Gastrocnemius medialis (tissue), 4 donors: ENCODE results near the gene PLXDC2. TPM values are rescaled to one million over a fixed set of nuclear protein-coding genes. Genes with fewer than 3 reads are reported as not detected.

Experiments
- ATAC-seq, 2 donors: fragments of 150-250 bp; one replicate each; pipeline ENCODE4 v1.9.1; 2016
- DNase-seq, 2 donors: peaks; one replicate each; pipeline ENCODE4 v3.0.0-alpha.2; 2019
- H3K27ac ChIP-seq, 4 donors: fragments of 200-600 bp; sonication (generic); 1 replicate in 1 of 4; 2 replicates in 3 of 4; pipeline ENCODE4 v1.5.1; 2016 to 2018; ENCODE audit warnings: mild to moderate bottlenecking in 2 of 4, moderate library complexity in 1 of 4
- H3K27me3 ChIP-seq, 3 donors: fragments of 200-600 bp; sonication (generic) in 2 of 3; 1 replicate in 1 of 3; 2 replicates in 2 of 3; pipeline versions ENCODE4 v1.5.1 to v1.6.0; 2016 to 2019; ENCODE audit warnings: mild to moderate bottlenecking in 1 of 3, moderate library complexity in 1 of 3
- H3K36me3 ChIP-seq, 2 donors: fragments of 200-600 bp; sonication (generic) in 1 of 2; one replicate each; pipeline ENCODE4 v1.5.1; 2017 to 2018
- H3K4me1 ChIP-seq, 2 donors: fragments of 200-600 bp; sonication (generic) in 1 of 2; one replicate each; pipeline ENCODE4 v1.5.1; 2016 to 2017; ENCODE audit warnings: mild to moderate bottlenecking in 2 of 2
- H3K4me3 ChIP-seq, 4 donors: fragments of 200-600 bp; sonication (generic) in 3 of 4; 1 replicate in 1 of 4; 2 replicates in 3 of 4; pipeline ENCODE4 v1.5.1; 2016 to 2019; ENCODE audit warnings: mild to moderate bottlenecking in 2 of 4
- H3K9me3 ChIP-seq, 3 donors: fragments of 200-600 bp; sonication (generic) in 2 of 3; 1 replicate in 1 of 3; 2 replicates in 2 of 3; pipeline ENCODE4 v1.5.1; 2016 to 2019
- CTCF ChIP-seq, 5 experiments: fragments of 450-650 bp in 3 of 5; fragments of 200-600 bp in 2 of 5; sonication (generic) in 2 of 5; IDR thresholded peaks in 4 of 5; conservative IDR thresholded peaks in 1 of 5; 1 replicate in 4 of 5; 2 replicates in 1 of 5; pipeline ENCODE4 v1.5.1; 2016 to 2019; ENCODE audit warnings: antibody characterized with exemption in 5 of 5, mild to moderate bottlenecking in 3 of 5, moderate library complexity in 3 of 5
- POLR2A ChIP-seq, 2 donors: fragments of 450-650 bp; IDR thresholded peaks; one replicate each; pipeline ENCODE4 v1.6.1; 2017; ENCODE audit warnings: antibody characterized with exemption in 2 of 2, mild to moderate bottlenecking in 2 of 2, moderate library complexity in 2 of 2
- in situ Hi-C, 4 donors: fragments of 200-750 bp; cut with MboI; loops; one replicate each; pipeline versions ENCODE4 v1.15.0 to v1.8.0; 2017; ENCODE audit warnings: low sequenced_read_pairs in 4 of 4
- intact Hi-C: fragments of 100-400 bp; cut with DNase I; formaldehyde crosslinking; loops from one replicate; pipeline ENCODE4 v1.15.1; 2023; ENCODE audit warnings: low total_unique reads
- total RNA-seq, 4 donors: library from RNA; depleted of rRNA; stranded (reverse); fragments of >200 nt; gene quantifications; one replicate each; pipeline versions ENCODE4 v1.1.0 to v1.2.3, GENCODE V29; 2016

The PLXDC2 gene
- total RNA-seq, 4 donors from 2014 or later = 13.9 to 19.6 (median 15.0) TPM

- in situ Hi-C loops = no loop called here
Observed at GRCh38 chr10:20118119-20118518, 301.9 kb downstream of the PLXDC2 start.

GRCh38 chr10:20128811-20129210 is 312.6 kb downstream of the PLXDC2 start:
- no peak overlapping the region for H3K27ac ChIP-seq
- no peaks in the 10 kb centered on the region for H3K27me3 ChIP-seq
- DNase-seq (no peak), ATAC-seq (no peak)
- H3K9me3 ChIP-seq = peaks cover 0 to 3% (median 0%) of the 10 kb centered on the region in 3 donors
- H3K36me3 ChIP-seq = no peaks in the 10 kb centered on the region
- no peaks in the 10 kb centered on the region for H3K4me1 ChIP-seq
- in situ Hi-C loops (no loop called here), intact Hi-C loops (no loop called here)
- no peak overlapping the region for H3K4me3 ChIP-seq
- TF ChIP-seq POLR2A (IDR thresholded peaks at IDR 0.05) (no peak), CTCF (IDR thresholded peaks at IDR 0.05 in 4 of 5, conservative IDR thresholded peaks at IDR 0.05 in 1 of 5) (no peak)

More at GRCh38 chr10:20118119-20118518, 301.9 kb downstream of the PLXDC2 start:
- no peak for ATAC-seq
- no peaks in the 10 kb centered on the region for H3K36me3 ChIP-seq
- DNase-seq = no peak
- H3K27me3 ChIP-seq = no peaks in the 10 kb centered on the region
- no peak overlapping the region for H3K4me3 ChIP-seq
- no peaks in the 10 kb centered on the region for H3K4me1 ChIP-seq
- intact Hi-C loops = no loop called here
- no peak for TF ChIP-seq CTCF (IDR thresholded peaks at IDR 0.05 in 4 of 5, conservative IDR thresholded peaks at IDR 0.05 in 1 of 5)
- TF ChIP-seq POLR2A (IDR thresholded peaks at IDR 0.05) = no peak
- no peaks in the 10 kb centered on the region for H3K9me3 ChIP-seq
- H3K27ac ChIP-seq = no peak overlapping the region

- no peak overlapping the region for H3K27ac ChIP-seq
- ATAC-seq = no peak
- intact Hi-C loops = no loop called here
- no peak overlapping the region for H3K4me3 ChIP-seq
- no peaks in the 10 kb centered on the region for H3K4me1 ChIP-seq
- TF ChIP-seq CTCF (IDR thresholded peaks at IDR 0.05 in 4 of 5, conservative IDR thresholded peaks at IDR 0.05 in 1 of 5) (no peak), POLR2A (IDR thresholded peaks at IDR 0.05) (no peak)
- no peaks in the 10 kb centered on the region for H3K36me3 ChIP-seq
- no peaks in the 10 kb centered on the region for H3K27me3 ChIP-seq
- H3K9me3 ChIP-seq = peaks cover 0 to 4% (median 0%) of the 10 kb centered on the region in 3 donors
- no peak for DNase-seq
- in situ Hi-C loops = no loop called here
Observed at GRCh38 chr10:20132816-20133215, 316.6 kb downstream of the PLXDC2 start.

GRCh38 chr10:20133669-20134189 is 317.5 kb downstream of the PLXDC2 start:
- Histone ChIP-seq H3K36me3 (no peaks in the 10 kb centered on the region), H3K27me3 (no peaks in the 10 kb centered on the region), H3K4me1 (no peaks in the 10 kb centered on the region), H3K4me3 (no peak overlapping the region), H3K9me3 (peaks cover 0 to 4% (median 0%) of the 10 kb centered on the region in 3 donors), H3K27ac (no peak overlapping the region)
- intact Hi-C loops = no loop called here
- no peak for DNase-seq
- in situ Hi-C loops = no loop called here
- ATAC-seq = no peak
- TF ChIP-seq CTCF (IDR thresholded peaks at IDR 0.05 in 4 of 5, conservative IDR thresholded peaks at IDR 0.05 in 1 of 5) = no peak
- TF ChIP-seq POLR2A (IDR thresholded peaks at IDR 0.05) = no peak

- Histone ChIP-seq H3K27me3 (no peaks in the 10 kb centered on the region), H3K4me3 (no peak overlapping the region), H3K27ac (no peak overlapping the region), H3K36me3 (no peaks in the 10 kb centered on the region), H3K4me1 (no peaks in the 10 kb centered on the region), H3K9me3 (no peaks in the 10 kb centered on the region)
- in situ Hi-C loops (no loop called here), intact Hi-C loops (no loop called here)
- DNase-seq (no peak), ATAC-seq (no peak)
- TF ChIP-seq POLR2A (IDR thresholded peaks at IDR 0.05) (no peak), CTCF (IDR thresholded peaks at IDR 0.05 in 4 of 5, conservative IDR thresholded peaks at IDR 0.05 in 1 of 5) (no peak)
Observed at GRCh38 chr10:20142311-20142710, 326.1 kb downstream of the PLXDC2 start.
